Suprapubic skin (tissue), 4 donors: ENCODE measurements around the gene KLHL41.

Source experiments
- CTCF ChIP-seq, 2 donors: fragments of 200-600 bp in 1 of 2; fragments of 450-650 bp in 1 of 2; sonication (generic) in 1 of 2; IDR thresholded peaks; one replicate each; pipeline ENCODE4 v1.5.1; 2016 to 2019; ENCODE audit warnings: antibody characterized with exemption in 2 of 2, mild to moderate bottlenecking in 1 of 2, moderate library complexity in 1 of 2
- EP300 ChIP-seq: sonication (generic); formaldehyde crosslinking; IDR thresholded peaks from one replicate; pipeline ENCODE4 v1.6.1; 2017; ENCODE audit warnings: antibody characterized with exemption
- POLR2A ChIP-seq, 2 donors: fragments of 450-650 bp; IDR thresholded peaks; one replicate each; pipeline ENCODE4 v1.6.1; 2017; ENCODE audit warnings: antibody characterized with exemption in 2 of 2, mild to moderate bottlenecking in 2 of 2, moderate library complexity in 2 of 2
- POLR2AphosphoS5 ChIP-seq, 3 donors: sonication (generic); formaldehyde crosslinking; IDR thresholded peaks; one replicate each; pipeline ENCODE4 v1.6.1; 2017; ENCODE audit warnings: antibody characterized with exemption in 3 of 3

GRCh38 chr2:169572189-169572588 is 62.7 kb downstream of the KLHL41 start:
- TF ChIP-seq CTCF (IDR thresholded peaks at IDR 0.05) (no peak), EP300 (no peak), POLR2AphosphoS5 (IDR thresholded peaks at IDR 0.05) (no peak), POLR2A (IDR thresholded peaks at IDR 0.05) (no peak)
